AG04449 (cell line): ENCODE results near the gene C4orf33.

Source experiments
- CTCF ChIA-PET: fragments of 350-600 bp; formaldehyde crosslinking; extraction: SDS; loops from one replicate; lab custom pipeline; 2021; ENCODE audit warnings: antibody characterized with exemption; lab: Yijun Ruan, JAX
- POLR2A ChIA-PET: fragments of 400-600, 350-600 bp; formaldehyde crosslinking; extraction: SDS; loops from one replicate; lab custom pipeline; 2020; ENCODE audit warnings: antibody characterized with exemption, inconsistent platforms; lab: Yijun Ruan, JAX
- DNase-seq: peaks from one replicate; pipeline ENCODE4 v3.0.0-alpha.2; 2010; ENCODE audit warnings: low read depth, low spot score
- H3K4me3 ChIP-seq: 2 replicates; pipeline ENCODE4 v1.5.1; 2011; ENCODE audit warnings: low read depth, mild to moderate bottlenecking, control low read depth, low read length
- TF ChIP-seq, protein P1 (sequence below): IDR thresholded peaks from one replicate; pipeline ENCODE4 v1.5.1; 2011; ENCODE audit warnings: mild to moderate bottlenecking, moderate library complexity, low read length, control low read depth, inconsistent platforms; ENCODE audit not compliant: insufficient read depth; ENCODE audit errors: missing control alignments

The C4orf33 gene

GRCh38 chr4:129138810-129139496 is 43.0 kb downstream of the C4orf33 start:
- ChIA-PET CTCF (no interaction called here), POLR2A (no interaction called here)
- TF ChIP-seq, protein P1, sequence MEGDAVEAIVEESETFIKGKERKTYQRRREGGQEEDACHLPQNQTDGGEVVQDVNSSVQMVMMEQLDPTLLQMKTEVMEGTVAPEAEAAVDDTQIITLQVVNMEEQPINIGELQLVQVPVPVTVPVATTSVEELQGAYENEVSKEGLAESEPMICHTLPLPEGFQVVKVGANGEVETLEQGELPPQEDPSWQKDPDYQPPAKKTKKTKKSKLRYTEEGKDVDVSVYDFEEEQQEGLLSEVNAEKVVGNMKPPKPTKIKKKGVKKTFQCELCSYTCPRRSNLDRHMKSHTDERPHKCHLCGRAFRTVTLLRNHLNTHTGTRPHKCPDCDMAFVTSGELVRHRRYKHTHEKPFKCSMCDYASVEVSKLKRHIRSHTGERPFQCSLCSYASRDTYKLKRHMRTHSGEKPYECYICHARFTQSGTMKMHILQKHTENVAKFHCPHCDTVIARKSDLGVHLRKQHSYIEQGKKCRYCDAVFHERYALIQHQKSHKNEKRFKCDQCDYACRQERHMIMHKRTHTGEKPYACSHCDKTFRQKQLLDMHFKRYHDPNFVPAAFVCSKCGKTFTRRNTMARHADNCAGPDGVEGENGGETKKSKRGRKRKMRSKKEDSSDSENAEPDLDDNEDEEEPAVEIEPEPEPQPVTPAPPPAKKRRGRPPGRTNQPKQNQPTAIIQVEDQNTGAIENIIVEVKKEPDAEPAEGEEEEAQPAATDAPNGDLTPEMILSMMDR, result no peak
- DNase-seq, result no peak
- H3K4me3 ChIP-seq, result no peak overlapping the region

- TF ChIP-seq, protein P1, result no peak
- ChIA-PET CTCF (no interaction called here), POLR2A (no interaction called here)
- no peak for DNase-seq
- H3K4me3 ChIP-seq, result no peak overlapping the region
Observed at GRCh38 chr4:129140521-129140920, 44.6 kb downstream of the C4orf33 start.

DNA sequence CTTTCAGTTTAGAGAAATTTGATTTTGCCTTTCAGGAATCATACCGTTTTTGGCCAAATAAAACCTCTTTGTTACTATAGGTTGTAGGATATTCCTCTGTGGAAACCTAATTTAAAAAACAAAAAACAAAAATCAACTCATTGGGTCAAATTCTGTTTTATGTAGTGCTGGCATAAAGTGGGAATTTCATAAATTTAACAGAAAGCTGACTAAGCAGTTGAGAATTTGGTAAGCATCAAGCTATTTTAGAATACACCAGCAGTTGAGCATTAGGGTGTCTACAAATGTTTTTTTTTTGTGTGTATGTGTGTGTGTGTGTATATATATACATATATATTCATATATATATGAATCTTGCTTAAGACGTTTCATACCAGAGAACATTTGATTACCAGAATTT is 47.4 kb downstream of the C4orf33 start:
- ChIA-PET CTCF (no interaction called here), POLR2A (no interaction called here)
- no peak for DNase-seq
- TF ChIP-seq, protein P1, result no peak
- no peak overlapping the region for H3K4me3 ChIP-seq

DNA sequence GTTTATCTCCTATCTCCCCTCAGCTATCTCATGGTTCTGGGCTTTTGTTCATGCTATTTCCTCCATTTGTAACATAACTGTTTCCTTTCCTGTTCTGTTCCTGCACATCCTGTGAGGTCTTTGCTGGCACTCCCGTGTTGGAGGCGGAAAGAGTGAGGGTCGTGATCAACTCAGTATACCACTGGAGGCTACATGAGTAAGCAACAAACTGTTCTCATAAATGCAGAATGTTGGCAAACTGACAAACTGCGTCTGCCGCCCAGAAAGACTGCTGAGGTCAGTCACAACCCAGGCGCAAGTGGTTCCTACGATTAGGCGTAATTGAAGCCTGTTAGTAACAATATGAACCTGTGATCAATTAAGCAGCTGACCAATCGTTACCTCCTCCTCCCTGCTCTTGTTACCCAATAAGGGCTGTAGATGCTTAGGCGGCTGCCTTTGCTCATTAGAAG is 48.8 kb downstream of the C4orf33 start:
- no peak overlapping the region for H3K4me3 ChIP-seq
- DNase-seq, result no peak
- CTCF ChIA-PET, result no interaction called here
- POLR2A ChIA-PET, result no interaction called here
- TF ChIP-seq, protein P1, result no peak

DNA sequence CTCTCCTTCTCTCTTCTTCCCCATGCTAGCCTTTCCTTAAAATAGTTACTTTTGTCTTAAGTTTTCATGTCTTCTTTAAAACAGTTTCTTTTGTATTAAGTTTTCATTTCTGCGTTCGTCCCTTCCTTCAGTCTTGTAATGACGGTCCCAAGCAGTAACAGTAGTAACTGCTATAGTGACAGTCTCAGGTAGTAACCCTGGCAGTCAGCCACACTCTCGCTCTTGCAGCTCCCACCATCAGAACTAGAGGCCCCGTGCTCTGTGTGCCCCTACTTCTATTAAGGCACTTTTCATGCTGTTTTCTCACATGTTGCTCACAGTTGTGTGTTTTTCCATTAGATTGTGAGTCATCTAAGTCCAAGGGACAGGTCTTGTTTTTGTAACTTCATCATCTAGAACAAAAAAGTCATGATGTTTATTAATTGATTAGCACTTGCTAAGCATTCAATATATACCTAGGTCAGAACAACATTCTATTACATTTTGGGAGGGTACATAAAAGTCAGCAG is 49.3 kb downstream of the C4orf33 start:
- H3K4me3 ChIP-seq, result no peak overlapping the region
- no peak for DNase-seq
- ChIA-PET CTCF (no interaction called here), POLR2A (no interaction called here)
- TF ChIP-seq, protein P1, result no peak

DNA sequence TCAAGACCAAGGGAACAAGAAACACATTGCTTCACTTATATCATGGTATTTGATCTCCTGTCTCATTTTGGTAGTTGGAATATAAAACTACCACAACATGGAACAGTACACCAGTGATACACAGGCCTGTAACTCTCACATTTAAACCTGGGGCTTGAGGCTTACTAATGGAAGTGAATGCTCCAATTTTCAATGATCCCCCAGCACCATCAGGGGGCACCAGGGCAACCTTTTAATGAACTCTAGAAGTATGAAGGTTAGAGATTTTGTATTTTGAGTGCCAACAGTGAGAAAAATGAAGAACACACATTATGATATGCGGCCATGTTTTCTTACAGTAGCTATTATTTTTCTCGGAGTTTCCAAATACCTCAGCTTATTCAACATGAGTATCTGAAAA is 50.7 kb downstream of the C4orf33 start:
- POLR2A ChIA-PET, result no interaction called here
- H3K4me3 ChIP-seq, result no peak overlapping the region
- no peak for DNase-seq
- CTCF ChIA-PET, result no interaction called here
- TF ChIP-seq, protein P1, result no peak
